GM12878 (cell line): ENCODE data around the gene TRANK1.

Experiments used
- CREM ChIP-seq: IDR thresholded peaks from 2 replicates; pipeline ENCODE4 v1.6.1; 2014; ENCODE audit warnings: antibody characterized with exemption, low read depth
- CTCF ChIP-seq, 3 experiments: IDR thresholded peaks in 2 of 3; conservative IDR thresholded peaks in 1 of 3; 2 replicates each; pipeline ENCODE4 v1.5.1; 2011; ENCODE audit warnings: low read depth in 3 of 3, low read length in 3 of 3, mild to moderate bottlenecking in 3 of 3, control low read depth in 2 of 3, moderate library complexity in 2 of 3, inconsistent platforms in 1 of 3, mixed read lengths in 1 of 3; ENCODE audit not compliant: control insufficient read depth in 2 of 3, insufficient read depth in 1 of 3; ENCODE audit errors: extremely low read depth in 1 of 3
- STAT3 ChIP-seq: IDR thresholded peaks from 2 replicates; pipeline ENCODE4 v1.6.1; 2011; ENCODE audit warnings: low read depth, low read length, improper control_type of control experiment
- TCF7 ChIP-seq: IDR thresholded peaks from 2 replicates; pipeline ENCODE4 v1.6.1; 2014; ENCODE audit warnings: antibody characterized with exemption, borderline replicate concordance

GRCh38 chr3:36826240-36826639 is 118.6 kb downstream of the TRANK1 start:
- no peak for TF ChIP-seq TCF7
- no peak for TF ChIP-seq CTCF (IDR thresholded peaks at IDR 0.05 in 2 of 3, conservative IDR thresholded peaks at IDR 0.05 in 1 of 3; ENCODE audit: control insufficient read depth in 2 of 3, extremely low read depth in 1 of 3, insufficient read depth in 1 of 3, low read depth in 3 of 3, low read length in 3 of 3)
- no peak for TF ChIP-seq STAT3
- no peak for TF ChIP-seq CREM
